Astrocyte (in vitro differentiated cells and primary cell): Measurements from ENCODE around the gene ARHGAP24. TPM values are rescaled to one million over a fixed set of nuclear protein-coding genes. Genes with fewer than 3 reads are reported as not detected.

Experiments used
- DNase-seq: peaks from one replicate; pipeline ENCODE4 v3.0.0-alpha.2; 2010; ENCODE audit warnings: low read depth
- FAIRE-seq: peaks from 2 replicates; lab custom pipeline; 2011; peaks lifted over from hg19 to GRCh38; lab: Jason Lieb, UNC
- H2AFZ ChIP-seq: 2 replicates; pipeline ENCODE4 v1.6.0; 2012; ENCODE audit warnings: low read depth, low read length, inconsistent platforms
- H3K27ac ChIP-seq: 2 replicates; pipeline ENCODE4 v1.5.1; 2011; ENCODE audit warnings: low read depth, low read length, inconsistent platforms
- H3K27me3 ChIP-seq: 2 replicates; pipeline ENCODE4 v1.6.0; 2011; ENCODE audit warnings: low read length, inconsistent platforms; ENCODE audit not compliant: insufficient read depth
- H3K36me3 ChIP-seq: 2 replicates; pipeline ENCODE4 v1.5.1; 2011; ENCODE audit warnings: low read length, inconsistent platforms; ENCODE audit not compliant: insufficient read depth
- H3K4me1 ChIP-seq: 2 replicates; pipeline ENCODE4 v1.5.1; 2011; ENCODE audit warnings: low read length, inconsistent platforms; ENCODE audit not compliant: insufficient read depth
- H3K4me2 ChIP-seq: 2 replicates; pipeline ENCODE4 v1.6.0; 2012; ENCODE audit warnings: low read length, inconsistent platforms
- H3K4me3 ChIP-seq: 2 replicates; pipeline ENCODE4 v1.5.1; 2011; ENCODE audit warnings: low read depth, mild to moderate bottlenecking, low read length, inconsistent platforms; ENCODE audit not compliant: insufficient read depth
- H3K79me2 ChIP-seq: 2 replicates; pipeline ENCODE4 v1.6.0; 2012; ENCODE audit warnings: mild to moderate bottlenecking, low read length, inconsistent platforms; ENCODE audit not compliant: insufficient read depth
- H3K9ac ChIP-seq: 2 replicates; pipeline ENCODE4 v1.6.0; 2012; ENCODE audit warnings: mild to moderate bottlenecking, low read length, inconsistent platforms
- H3K9me3 ChIP-seq: 2 replicates; pipeline ENCODE4 v1.5.1; 2012; ENCODE audit warnings: low read depth, mild to moderate bottlenecking, low read length, inconsistent platforms; ENCODE audit not compliant: insufficient read depth
- H4K20me1 ChIP-seq: 2 replicates; pipeline ENCODE4 v1.6.0; 2012; ENCODE audit warnings: low read length, inconsistent platforms; ENCODE audit not compliant: insufficient read depth
- H3K27ac Mint-ChIP-seq: one replicate; pipeline ENCODE4 v1.8.0; 2021; ENCODE audit warnings: mild to moderate bottlenecking, mixed read lengths; ENCODE audit not compliant: unreplicated experiment
- H3K27me3 Mint-ChIP-seq: one replicate; pipeline ENCODE4 v1.8.0; 2021; ENCODE audit warnings: low read depth, mixed read lengths; ENCODE audit not compliant: unreplicated experiment
- H3K36me3 Mint-ChIP-seq: one replicate; pipeline ENCODE4 v1.8.0; 2021; ENCODE audit warnings: low read depth, mixed read lengths; ENCODE audit not compliant: unreplicated experiment
- H3K4me1 Mint-ChIP-seq: one replicate; pipeline ENCODE4 v1.8.0; 2021; ENCODE audit warnings: low read depth, mixed read lengths; ENCODE audit not compliant: unreplicated experiment
- H3K4me3 Mint-ChIP-seq: one replicate; pipeline ENCODE4 v1.8.0; 2021; ENCODE audit warnings: mild to moderate bottlenecking, moderate library complexity, mixed read lengths; ENCODE audit not compliant: unreplicated experiment
- H3K9me3 Mint-ChIP-seq: one replicate; pipeline ENCODE4 v1.8.0; 2021; ENCODE audit warnings: mild to moderate bottlenecking, mixed read lengths; ENCODE audit not compliant: unreplicated experiment
- CTCF ChIP-seq: IDR thresholded peaks from 2 replicates; pipeline ENCODE4 v1.5.1; 2011; ENCODE audit warnings: low read depth, mild to moderate bottlenecking, inconsistent platforms, low read length, moderate library complexity; ENCODE audit not compliant: insufficient read depth
- EZH2 ChIP-seq: IDR thresholded peaks from 2 replicates; pipeline ENCODE4 v1.6.1; 2012; ENCODE audit warnings: mild to moderate bottlenecking, low read length, inconsistent platforms; ENCODE audit not compliant: insufficient read depth
- total RNA-seq: library from RNA; stranded (reverse); gene quantifications from 2 replicates; pipeline ENCODE4 v1.2.1, GENCODE V29; 2021

Gene ARHGAP24
- total RNA-seq, 1 donor from 2014 or later = 2.1 TPM

GRCh38 chr4:85610450-85610849 lies 135.5 kb downstream of the ARHGAP24 start:
- FAIRE-seq (no peak), DNase-seq (no peak)
- Mint-ChIP-seq H3K36me3 (no peaks in the 10 kb centered on the region), H3K4me1 (no peaks in the 10 kb centered on the region), H3K27me3 (no peaks in the 10 kb centered on the region), H3K9me3 (no peaks in the 10 kb centered on the region), H3K27ac (no peak overlapping the region), H3K4me3 (no peak overlapping the region)
- TF ChIP-seq CTCF (no peak), EZH2 (no peak)
- H3K36me3 ChIP-seq = no peaks in the 10 kb centered on the region
- no peak overlapping the region for H3K27ac ChIP-seq
- H3K9ac ChIP-seq = no peak overlapping the region
- no peaks in the 10 kb centered on the region for H3K4me1 ChIP-seq
- no peaks in the 10 kb centered on the region for H3K9me3 ChIP-seq
- no peaks in the 10 kb centered on the region for H3K27me3 ChIP-seq
- H3K4me2 ChIP-seq = no peak overlapping the region
- no peaks in the 10 kb centered on the region for H4K20me1 ChIP-seq
- no peak overlapping the region for H3K4me3 ChIP-seq
- no peaks in the 10 kb centered on the region for H3K79me2 ChIP-seq
- H2AFZ ChIP-seq = no peak overlapping the region

GRCh38 chr4:85611661-85612060 lies 136.7 kb downstream of the ARHGAP24 start:
- H3K27ac Mint-ChIP-seq = no peak overlapping the region
- Histone ChIP-seq H4K20me1 (no peaks in the 10 kb centered on the region), H3K36me3 (no peaks in the 10 kb centered on the region), H3K4me2 (no peak overlapping the region), H3K4me3 (no peak overlapping the region), H3K9me3 (no peaks in the 10 kb centered on the region), H2AFZ (no peak overlapping the region), H3K9ac (no peak overlapping the region), H3K27ac (no peak overlapping the region), H3K4me1 (no peaks in the 10 kb centered on the region), H3K79me2 (no peaks in the 10 kb centered on the region), H3K27me3 (no peaks in the 10 kb centered on the region)
- H3K4me1 Mint-ChIP-seq = no peaks in the 10 kb centered on the region
- no peaks in the 10 kb centered on the region for H3K9me3 Mint-ChIP-seq
- TF ChIP-seq CTCF (no peak), EZH2 (no peak)
- DNase-seq (no peak), FAIRE-seq (no peak)
- no peaks in the 10 kb centered on the region for H3K27me3 Mint-ChIP-seq
- H3K36me3 Mint-ChIP-seq = no peaks in the 10 kb centered on the region
- no peak overlapping the region for H3K4me3 Mint-ChIP-seq

GRCh38 chr4:85613901-85614300 lies 139.0 kb downstream of the ARHGAP24 start:
- H3K27ac Mint-ChIP-seq = no peak overlapping the region
- H3K36me3 ChIP-seq = no peaks in the 10 kb centered on the region
- FAIRE-seq = no peak

More at GRCh38 chr4:85613901-85614300, 139.0 kb downstream of the ARHGAP24 start:
- Histone ChIP-seq H3K9ac (no peak overlapping the region), H2AFZ (no peak overlapping the region), H4K20me1 (no peaks in the 10 kb centered on the region), H3K4me3 (no peak overlapping the region), H3K79me2 (no peaks in the 10 kb centered on the region), H3K27me3 (no peaks in the 10 kb centered on the region), H3K4me1 (no peaks in the 10 kb centered on the region), H3K9me3 (no peaks in the 10 kb centered on the region), H3K27ac (no peak overlapping the region), H3K4me2 (no peak overlapping the region)
- Mint-ChIP-seq H3K4me1 (no peaks in the 10 kb centered on the region), H3K9me3 (no peaks in the 10 kb centered on the region), H3K4me3 (no peak overlapping the region), H3K36me3 (no peaks in the 10 kb centered on the region), H3K27me3 (no peaks in the 10 kb centered on the region)
- no peak for DNase-seq
- no peak for TF ChIP-seq CTCF
- no peak for TF ChIP-seq EZH2
